ENCODE results near the gene SMARCAL1. TPM values are rescaled to one million over a fixed set of nuclear protein-coding genes. Genes with fewer than 3 reads are reported as not detected.

Gene SMARCAL1
- total and polyA plus RNA-seq, 2 experiments from 2014 or later, result 10.3 to 17.2 TPM

GRCh38 chr2:216453955-216454614 lies 41.8 kb downstream of the SMARCAL1 start:
- H3K4me3 Mint-ChIP-seq, result no peak overlapping the region
- peaks cover 18% of the 10 kb centered on the region; the same call in 1 of the 2 replicates for H3K36me3 ChIP-seq (ENCODE audit: insufficient read depth)
- no peak overlapping the region for H3K27ac Mint-ChIP-seq
- H3K9me3 Mint-ChIP-seq, result peaks cover 41% of the 10 kb centered on the region
- no peaks in the 10 kb centered on the region for H3K79me2 ChIP-seq (replicated peaks; ENCODE audit: insufficient read depth)
- peaks cover 2% of the 10 kb centered on the region for H3K27me3 Mint-ChIP-seq (ENCODE audit: insufficient read depth, low read depth, poor library complexity)
- H3K4me1 ChIP-seq (ENCODE audit: insufficient read depth), result no peaks in the 10 kb centered on the region
- H3K4me1 Mint-ChIP-seq, result 0 out of 3 replicates have a peak, but pooled peaks cover 2% of the 10 kb centered on the region
- ATAC-seq, result no peak
- H2AFZ ChIP-seq, result no peak overlapping the region
- H3K27me3 ChIP-seq (ENCODE audit: insufficient read depth), result no peaks in the 10 kb centered on the region
- H3K4me3 ChIP-seq, result no peak overlapping the region
- no peak for DNase-seq (ENCODE audit: low spot score)
- H3K4me2 ChIP-seq, result no peak overlapping the region
- H3K27ac ChIP-seq (ENCODE audit: low read depth), result no peak overlapping the region
- H3F3A ChIP-seq (replicated peaks; ENCODE audit: low read depth), result no peaks in the 10 kb centered on the region
- H3K9me2 ChIP-seq (ENCODE audit: insufficient read depth), result no peaks in the 10 kb centered on the region
- H3K36me3 Mint-ChIP-seq (ENCODE audit: low read depth), result peaks cover 81% of the 10 kb centered on the region
- TF ChIP-seq CREB1 (CRISPR knock-in tag; IDR thresholded peaks at IDR 0.05; ENCODE audit: low read depth), result no peak
- TF ChIP-seq ETS1 (IDR thresholded peaks at IDR 0.05), result no peak
- TF ChIP-seq ZNF331 (CRISPR knock-in tag; IDR thresholded peaks at IDR 0.05; ENCODE audit: low read depth), result no peak
- no peak for TF ChIP-seq POLR2AphosphoS5 (IDR thresholded peaks at IDR 0.05; ENCODE audit: low read depth)
- TF ChIP-seq STAT1 (IDR thresholded peaks at IDR 0.05; ENCODE audit: unreplicated experiment), result no peak
- TF ChIP-seq, protein P1, sequence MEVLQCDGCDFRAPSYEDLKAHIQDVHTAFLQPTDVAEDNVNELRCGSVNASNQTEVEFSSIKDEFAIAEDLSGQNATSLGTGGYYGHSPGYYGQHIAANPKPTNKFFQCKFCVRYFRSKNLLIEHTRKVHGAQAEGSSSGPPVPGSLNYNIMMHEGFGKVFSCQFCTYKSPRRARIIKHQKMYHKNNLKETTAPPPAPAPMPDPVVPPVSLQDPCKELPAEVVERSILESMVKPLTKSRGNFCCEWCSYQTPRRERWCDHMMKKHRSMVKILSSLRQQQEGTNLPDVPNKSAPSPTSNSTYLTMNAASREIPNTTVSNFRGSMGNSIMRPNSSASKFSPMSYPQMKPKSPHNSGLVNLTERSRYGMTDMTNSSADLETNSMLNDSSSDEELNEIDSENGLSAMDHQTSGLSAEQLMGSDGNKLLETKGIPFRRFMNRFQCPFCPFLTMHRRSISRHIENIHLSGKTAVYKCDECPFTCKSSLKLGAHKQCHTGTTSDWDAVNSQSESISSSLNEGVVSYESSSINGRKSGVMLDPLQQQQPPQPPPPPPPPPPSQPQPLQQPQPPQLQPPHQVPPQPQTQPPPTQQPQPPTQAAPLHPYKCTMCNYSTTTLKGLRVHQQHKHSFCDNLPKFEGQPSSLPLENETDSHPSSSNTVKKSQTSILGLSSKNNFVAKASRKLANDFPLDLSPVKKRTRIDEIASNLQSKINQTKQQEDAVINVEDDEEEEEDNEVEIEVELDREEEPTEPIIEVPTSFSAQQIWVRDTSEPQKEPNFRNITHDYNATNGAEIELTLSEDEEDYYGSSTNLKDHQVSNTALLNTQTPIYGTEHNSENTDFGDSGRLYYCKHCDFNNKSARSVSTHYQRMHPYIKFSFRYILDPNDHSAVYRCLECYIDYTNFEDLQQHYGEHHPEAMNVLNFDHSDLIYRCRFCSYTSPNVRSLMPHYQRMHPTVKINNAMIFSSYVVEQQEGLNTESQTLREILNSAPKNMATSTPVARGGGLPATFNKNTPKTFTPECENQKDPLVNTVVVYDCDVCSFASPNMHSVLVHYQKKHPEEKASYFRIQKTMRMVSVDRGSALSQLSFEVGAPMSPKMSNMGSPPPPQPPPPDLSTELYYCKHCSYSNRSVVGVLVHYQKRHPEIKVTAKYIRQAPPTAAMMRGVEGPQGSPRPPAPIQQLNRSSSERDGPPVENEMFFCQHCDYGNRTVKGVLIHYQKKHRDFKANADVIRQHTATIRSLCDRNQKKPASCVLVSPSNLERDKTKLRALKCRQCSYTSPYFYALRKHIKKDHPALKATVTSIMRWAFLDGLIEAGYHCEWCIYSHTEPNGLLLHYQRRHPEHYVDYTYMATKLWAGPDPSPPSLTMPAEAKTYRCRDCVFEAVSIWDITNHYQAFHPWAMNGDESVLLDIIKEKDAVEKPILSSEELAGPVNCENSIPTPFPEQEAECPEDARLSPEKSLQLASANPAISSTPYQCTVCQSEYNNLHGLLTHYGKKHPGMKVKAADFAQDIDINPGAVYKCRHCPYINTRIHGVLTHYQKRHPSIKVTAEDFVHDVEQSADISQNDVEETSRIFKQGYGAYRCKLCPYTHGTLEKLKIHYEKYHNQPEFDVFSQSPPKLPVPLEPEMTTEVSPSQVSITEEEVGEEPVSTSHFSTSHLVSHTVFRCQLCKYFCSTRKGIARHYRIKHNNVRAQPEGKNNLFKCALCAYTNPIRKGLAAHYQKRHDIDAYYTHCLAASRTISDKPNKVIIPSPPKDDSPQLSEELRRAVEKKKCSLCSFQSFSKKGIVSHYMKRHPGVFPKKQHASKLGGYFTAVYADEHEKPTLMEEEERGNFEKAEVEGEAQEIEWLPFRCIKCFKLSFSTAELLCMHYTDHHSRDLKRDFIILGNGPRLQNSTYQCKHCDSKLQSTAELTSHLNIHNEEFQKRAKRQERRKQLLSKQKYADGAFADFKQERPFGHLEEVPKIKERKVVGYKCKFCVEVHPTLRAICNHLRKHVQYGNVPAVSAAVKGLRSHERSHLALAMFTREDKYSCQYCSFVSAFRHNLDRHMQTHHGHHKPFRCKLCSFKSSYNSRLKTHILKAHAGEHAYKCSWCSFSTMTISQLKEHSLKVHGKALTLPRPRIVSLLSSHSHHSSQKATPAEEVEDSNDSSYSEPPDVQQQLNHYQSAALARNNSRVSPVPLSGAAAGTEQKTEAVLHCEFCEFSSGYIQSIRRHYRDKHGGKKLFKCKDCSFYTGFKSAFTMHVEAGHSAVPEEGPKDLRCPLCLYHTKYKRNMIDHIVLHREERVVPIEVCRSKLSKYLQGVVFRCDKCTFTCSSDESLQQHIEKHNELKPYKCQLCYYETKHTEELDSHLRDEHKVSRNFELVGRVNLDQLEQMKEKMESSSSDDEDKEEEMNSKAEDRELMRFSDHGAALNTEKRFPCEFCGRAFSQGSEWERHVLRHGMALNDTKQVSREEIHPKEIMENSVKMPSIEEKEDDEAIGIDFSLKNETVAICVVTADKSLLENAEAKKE (CRISPR knock-in tag; IDR thresholded peaks at IDR 0.05), result no peak
- TF ChIP-seq EZH2phosphoT487 (IDR thresholded peaks at IDR 0.05; ENCODE audit: unreplicated experiment), result no peak
- no peak for TF ChIP-seq REST (IDR thresholded peaks at IDR 0.05; ENCODE audit: unreplicated experiment)
- no peak for TF ChIP-seq ZNF114 (CRISPR knock-in tag; IDR thresholded peaks at IDR 0.05)
- no peak for TF ChIP-seq NANOG (IDR thresholded peaks at IDR 0.05; ENCODE audit: borderline replicate concordance)
- TF ChIP-seq JUNB (IDR thresholded peaks at IDR 0.05; ENCODE audit: unreplicated experiment), result no peak
- TF ChIP-seq, protein P2, sequence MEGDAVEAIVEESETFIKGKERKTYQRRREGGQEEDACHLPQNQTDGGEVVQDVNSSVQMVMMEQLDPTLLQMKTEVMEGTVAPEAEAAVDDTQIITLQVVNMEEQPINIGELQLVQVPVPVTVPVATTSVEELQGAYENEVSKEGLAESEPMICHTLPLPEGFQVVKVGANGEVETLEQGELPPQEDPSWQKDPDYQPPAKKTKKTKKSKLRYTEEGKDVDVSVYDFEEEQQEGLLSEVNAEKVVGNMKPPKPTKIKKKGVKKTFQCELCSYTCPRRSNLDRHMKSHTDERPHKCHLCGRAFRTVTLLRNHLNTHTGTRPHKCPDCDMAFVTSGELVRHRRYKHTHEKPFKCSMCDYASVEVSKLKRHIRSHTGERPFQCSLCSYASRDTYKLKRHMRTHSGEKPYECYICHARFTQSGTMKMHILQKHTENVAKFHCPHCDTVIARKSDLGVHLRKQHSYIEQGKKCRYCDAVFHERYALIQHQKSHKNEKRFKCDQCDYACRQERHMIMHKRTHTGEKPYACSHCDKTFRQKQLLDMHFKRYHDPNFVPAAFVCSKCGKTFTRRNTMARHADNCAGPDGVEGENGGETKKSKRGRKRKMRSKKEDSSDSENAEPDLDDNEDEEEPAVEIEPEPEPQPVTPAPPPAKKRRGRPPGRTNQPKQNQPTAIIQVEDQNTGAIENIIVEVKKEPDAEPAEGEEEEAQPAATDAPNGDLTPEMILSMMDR (conservative IDR thresholded peaks at IDR 0.05; ENCODE audit: low read depth in 2 of 2), result no peak
- no peak for TF ChIP-seq EZH2 (IDR thresholded peaks at IDR 0.05; ENCODE audit: low read depth, unreplicated experiment)
- H4K20me1 ChIP-seq (replicated peaks; ENCODE audit: insufficient read depth), result no peaks in the 10 kb centered on the region

Data from GM23338 (cell line).